Liver (tissue), 9 donors: ENCODE measurements around the gene AKT3. TPM values are rescaled to one million over a fixed set of nuclear protein-coding genes. Genes with fewer than 3 reads are reported as not detected.

Experiments used
- DNase-seq: peaks from one replicate; pipeline ENCODE4 v3.0.0-alpha.2; 2017; ENCODE audit warnings: low spot score
- H3K27ac ChIP-seq, 2 donors: one replicate each; pipeline ENCODE4 v1.7.0; 2013; ENCODE audit warnings: inconsistent platforms in 2 of 2, low read length in 2 of 2, control low read depth in 1 of 2, low read depth in 1 of 2, mild to moderate bottlenecking in 1 of 2
- H3K27me3 ChIP-seq, 4 donors: one replicate each; pipeline versions ENCODE4 v1.6.1 to v1.7.0; 2013; ENCODE audit warnings: low read length in 3 of 4, inconsistent platforms in 1 of 4, mild to moderate bottlenecking in 1 of 4, moderate library complexity in 1 of 4; ENCODE audit not compliant: control insufficient read depth in 4 of 4, insufficient read depth in 4 of 4
- H3K36me3 ChIP-seq, 4 donors: one replicate each; pipeline versions ENCODE4 v1.6.1 to v1.7.0; 2013; ENCODE audit warnings: low read length in 3 of 4, mild to moderate bottlenecking in 3 of 4, low read depth in 1 of 4, moderate library complexity in 1 of 4; ENCODE audit not compliant: control insufficient read depth in 4 of 4, insufficient read depth in 3 of 4
- H3K4me1 ChIP-seq, 4 donors: one replicate each; pipeline versions ENCODE4 v1.6.1 to v1.7.0; 2013; ENCODE audit warnings: low read length in 3 of 4, mild to moderate bottlenecking in 3 of 4, moderate library complexity in 1 of 4; ENCODE audit not compliant: control insufficient read depth in 4 of 4, insufficient read depth in 4 of 4
- H3K4me3 ChIP-seq, 3 donors: one replicate each; pipeline versions ENCODE4 v1.6.1 to v1.7.0; 2013; ENCODE audit warnings: low read length in 3 of 3, control low read depth in 1 of 3, low read depth in 1 of 3, mild to moderate bottlenecking in 1 of 3
- H3K9ac ChIP-seq, 2 donors: one replicate each; pipeline ENCODE4 v1.7.0; 2013; ENCODE audit warnings: low read length in 2 of 2, mild to moderate bottlenecking in 2 of 2, moderate library complexity in 2 of 2, control low read depth in 1 of 2, low read depth in 1 of 2
- H3K9me3 ChIP-seq, 4 donors: one replicate each; pipeline versions ENCODE4 v1.6.1 to v1.7.0; 2013; ENCODE audit warnings: low read length in 3 of 4; ENCODE audit not compliant: control insufficient read depth in 4 of 4
- CTCF ChIP-seq: fragments of 150-350 bp; IDR thresholded peaks from 2 replicates; pipeline ENCODE4 v1.5.1; 2017; ENCODE audit warnings: improper control_type of control experiment, low read depth, low read length; ENCODE audit not compliant: missing input control
- EGR1 ChIP-seq, 2 donors: IDR thresholded peaks; 2 replicates each; pipeline ENCODE4 v1.6.1; 2016 to 2018; ENCODE audit warnings: antibody characterized with exemption in 2 of 2, low read depth in 2 of 2
- FOXA2 ChIP-seq: IDR thresholded peaks from 2 replicates; pipeline ENCODE4 v1.6.1; 2016; ENCODE audit warnings: antibody characterized with exemption
- HNF4A ChIP-seq, 2 donors: conservative IDR thresholded peaks; 2 replicates each; pipeline ENCODE4 v1.6.1; 2016; ENCODE audit warnings: antibody characterized with exemption in 2 of 2, mild to moderate bottlenecking in 2 of 2
- HNF4G ChIP-seq: IDR thresholded peaks from 2 replicates; pipeline ENCODE4 v1.6.1; 2016; ENCODE audit warnings: antibody characterized with exemption
- JUND ChIP-seq, 2 donors: IDR thresholded peaks; 2 replicates each; pipeline ENCODE4 v1.6.1; 2016; ENCODE audit warnings: antibody characterized with exemption in 2 of 2
- NR2F2 ChIP-seq: IDR thresholded peaks from 2 replicates; pipeline ENCODE4 v1.6.1; 2016; ENCODE audit warnings: antibody characterized with exemption
- RXRA ChIP-seq, 2 donors: IDR thresholded peaks; 2 replicates each; pipeline ENCODE4 v1.6.1; 2017 to 2018; ENCODE audit warnings: antibody characterized with exemption in 2 of 2, mild to moderate bottlenecking in 1 of 2
- SP1 ChIP-seq: IDR thresholded peaks from 2 replicates; pipeline ENCODE4 v1.6.1; 2018; ENCODE audit warnings: antibody characterized with exemption, mild to moderate bottlenecking
- TAF1 ChIP-seq: conservative IDR thresholded peaks from 2 replicates; pipeline ENCODE4 v1.6.1; 2016; ENCODE audit warnings: antibody characterized with exemption, mild to moderate bottlenecking
- YY1 ChIP-seq: IDR thresholded peaks from 2 replicates; pipeline ENCODE4 v1.6.1; 2016; ENCODE audit warnings: antibody characterized with exemption, mild to moderate bottlenecking
- WGBS: extraction: QIAGEN DNeasy Blood & Tissue Kit; methylation state at CpG from one replicate; pipeline ENCODE4 v1.1.7; 2013; 5-methylcytosine and 5-hydroxymethylcytosine counted together
- polyA plus RNA-seq, 2 donors: library from polyadenylated mRNA; stranded (reverse) in 1 of 2; unstranded in 1 of 2; fragments of 200-250 nt in 1 of 2; fragments of >200 nt in 1 of 2; fragmentation: Nextera tagmentation in 1 of 2; extraction: Ambion mirVana in 1 of 2; gene quantifications; one replicate each; pipeline versions ENCODE4 v1.2.1 to v1.2.3, GENCODE V29; 2013 to 2015
- total RNA-seq, 2 donors: library from RNA; depleted of rRNA; stranded (reverse); fragments of >200 nt; gene quantifications; one replicate each; pipeline ENCODE4 v1.2.3, GENCODE V29; 2014
- TF ChIP-seq, protein P1 (sequence below): IDR thresholded peaks from 2 replicates; pipeline ENCODE4 v1.6.1; 2016; ENCODE audit warnings: antibody characterized with exemption
- TF ChIP-seq, protein P2 (sequence below): IDR thresholded peaks from 2 replicates; pipeline ENCODE4 v1.6.1; 2016; ENCODE audit warnings: antibody characterized with exemption, mild to moderate bottlenecking
- TF ChIP-seq, protein P3 (sequence below): IDR thresholded peaks from 2 replicates; pipeline ENCODE4 v1.6.1; 2016; ENCODE audit warnings: antibody characterized with exemption
- donor health status: healthy.
- donor health status: healthy.
- donor health status: healthy.
- donor health status: healthy.
- donor health status: healthy.

The AKT3 gene
- total and polyA plus RNA-seq, 4 donors, result 1.7 to 7.6 (median 2.8) TPM

DNA sequence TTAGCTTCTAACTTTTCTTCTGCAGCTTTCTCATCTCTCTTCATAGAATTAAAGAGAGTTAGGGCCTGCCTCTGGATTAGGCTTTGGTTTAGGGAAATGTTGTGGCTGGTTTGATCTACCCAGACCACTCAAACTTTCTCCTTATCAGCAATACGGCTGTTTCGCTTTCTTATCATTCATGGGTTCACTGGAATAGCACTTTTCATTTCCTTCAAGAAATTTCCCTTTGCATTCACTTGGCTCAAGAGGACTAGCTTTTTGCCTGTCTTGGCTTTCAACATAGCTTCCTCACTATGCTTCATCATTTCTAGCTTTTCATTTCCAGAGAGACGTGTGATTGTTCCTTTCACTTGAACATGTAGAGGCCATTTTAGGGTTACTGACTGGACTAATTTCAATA is 59.6 kb downstream of the AKT3 start:
- H3K27ac ChIP-seq, result no peak overlapping the region
- H3K9ac ChIP-seq, result no peak overlapping the region
- peaks cover 0 to 1% (median 0%) of the 10 kb centered on the region in 4 donors for H3K4me1 ChIP-seq
- H3K36me3 ChIP-seq, result no peaks in the 10 kb centered on the region
- TF ChIP-seq NR2F2, result peak; percentile 20
- no peak for TF ChIP-seq FOXA2
- TF ChIP-seq, protein P1, sequence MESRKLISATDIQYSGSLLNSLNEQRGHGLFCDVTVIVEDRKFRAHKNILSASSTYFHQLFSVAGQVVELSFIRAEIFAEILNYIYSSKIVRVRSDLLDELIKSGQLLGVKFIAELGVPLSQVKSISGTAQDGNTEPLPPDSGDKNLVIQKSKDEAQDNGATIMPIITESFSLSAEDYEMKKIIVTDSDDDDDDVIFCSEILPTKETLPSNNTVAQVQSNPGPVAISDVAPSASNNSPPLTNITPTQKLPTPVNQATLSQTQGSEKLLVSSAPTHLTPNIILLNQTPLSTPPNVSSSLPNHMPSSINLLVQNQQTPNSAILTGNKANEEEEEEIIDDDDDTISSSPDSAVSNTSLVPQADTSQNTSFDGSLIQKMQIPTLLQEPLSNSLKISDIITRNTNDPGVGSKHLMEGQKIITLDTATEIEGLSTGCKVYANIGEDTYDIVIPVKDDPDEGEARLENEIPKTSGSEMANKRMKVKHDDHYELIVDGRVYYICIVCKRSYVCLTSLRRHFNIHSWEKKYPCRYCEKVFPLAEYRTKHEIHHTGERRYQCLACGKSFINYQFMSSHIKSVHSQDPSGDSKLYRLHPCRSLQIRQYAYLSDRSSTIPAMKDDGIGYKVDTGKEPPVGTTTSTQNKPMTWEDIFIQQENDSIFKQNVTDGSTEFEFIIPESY, result no peak
- TF ChIP-seq, protein P2, sequence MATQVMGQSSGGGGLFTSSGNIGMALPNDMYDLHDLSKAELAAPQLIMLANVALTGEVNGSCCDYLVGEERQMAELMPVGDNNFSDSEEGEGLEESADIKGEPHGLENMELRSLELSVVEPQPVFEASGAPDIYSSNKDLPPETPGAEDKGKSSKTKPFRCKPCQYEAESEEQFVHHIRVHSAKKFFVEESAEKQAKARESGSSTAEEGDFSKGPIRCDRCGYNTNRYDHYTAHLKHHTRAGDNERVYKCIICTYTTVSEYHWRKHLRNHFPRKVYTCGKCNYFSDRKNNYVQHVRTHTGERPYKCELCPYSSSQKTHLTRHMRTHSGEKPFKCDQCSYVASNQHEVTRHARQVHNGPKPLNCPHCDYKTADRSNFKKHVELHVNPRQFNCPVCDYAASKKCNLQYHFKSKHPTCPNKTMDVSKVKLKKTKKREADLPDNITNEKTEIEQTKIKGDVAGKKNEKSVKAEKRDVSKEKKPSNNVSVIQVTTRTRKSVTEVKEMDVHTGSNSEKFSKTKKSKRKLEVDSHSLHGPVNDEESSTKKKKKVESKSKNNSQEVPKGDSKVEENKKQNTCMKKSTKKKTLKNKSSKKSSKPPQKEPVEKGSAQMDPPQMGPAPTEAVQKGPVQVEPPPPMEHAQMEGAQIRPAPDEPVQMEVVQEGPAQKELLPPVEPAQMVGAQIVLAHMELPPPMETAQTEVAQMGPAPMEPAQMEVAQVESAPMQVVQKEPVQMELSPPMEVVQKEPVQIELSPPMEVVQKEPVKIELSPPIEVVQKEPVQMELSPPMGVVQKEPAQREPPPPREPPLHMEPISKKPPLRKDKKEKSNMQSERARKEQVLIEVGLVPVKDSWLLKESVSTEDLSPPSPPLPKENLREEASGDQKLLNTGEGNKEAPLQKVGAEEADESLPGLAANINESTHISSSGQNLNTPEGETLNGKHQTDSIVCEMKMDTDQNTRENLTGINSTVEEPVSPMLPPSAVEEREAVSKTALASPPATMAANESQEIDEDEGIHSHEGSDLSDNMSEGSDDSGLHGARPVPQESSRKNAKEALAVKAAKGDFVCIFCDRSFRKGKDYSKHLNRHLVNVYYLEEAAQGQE, result no peak
- TF ChIP-seq CTCF, result no peak
- no peak for TF ChIP-seq HNF4A (conservative IDR thresholded peaks at IDR 0.05)
- H3K27me3 ChIP-seq, result no peaks in the 10 kb centered on the region
- no peak for DNase-seq
- no peak overlapping the region for H3K4me3 ChIP-seq
- H3K9me3 ChIP-seq, result no peaks in the 10 kb centered on the region
- 71% methylated on average over 3 of the region's 3 CpGs for WGBS

GRCh38 chr1:243786531-243786930 is 63.5 kb downstream of the AKT3 start:
- peaks cover 0 to 1% (median 0%) of the 10 kb centered on the region in 4 donors for H3K4me1 ChIP-seq
- H3K36me3 ChIP-seq, result no peaks in the 10 kb centered on the region
- no peak for DNase-seq
- TF ChIP-seq, protein P1, result no peak
- no peak for TF ChIP-seq JUND (IDR thresholded peaks at IDR 0.05)
- TF ChIP-seq, protein P3, sequence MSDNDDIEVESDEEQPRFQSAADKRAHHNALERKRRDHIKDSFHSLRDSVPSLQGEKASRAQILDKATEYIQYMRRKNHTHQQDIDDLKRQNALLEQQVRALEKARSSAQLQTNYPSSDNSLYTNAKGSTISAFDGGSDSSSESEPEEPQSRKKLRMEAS, result no peak
- TF ChIP-seq, protein P2, result no peak
- no peak for TF ChIP-seq SP1
- no peak for TF ChIP-seq EGR1 (IDR thresholded peaks at IDR 0.05; ENCODE audit: low read depth in 2 of 2)
- TF ChIP-seq TAF1, result no peak
- no peak for TF ChIP-seq FOXA2
- no peak for TF ChIP-seq NR2F2
- TF ChIP-seq HNF4A (conservative IDR thresholded peaks at IDR 0.05), result no peak
- no peak for TF ChIP-seq YY1
- TF ChIP-seq CTCF, result no peak
- TF ChIP-seq RXRA (IDR thresholded peaks at IDR 0.05), result no peak
- TF ChIP-seq HNF4G, result no peak
- H3K9ac ChIP-seq, result no peak overlapping the region
- H3K4me3 ChIP-seq, result no peak overlapping the region
- no peak overlapping the region for H3K27ac ChIP-seq
- no peaks in the 10 kb centered on the region for H3K27me3 ChIP-seq
- 91% methylated on average over 3 of the region's 3 CpGs for WGBS
- no peaks in the 10 kb centered on the region for H3K9me3 ChIP-seq
